Activated CD4-positive, alpha-beta T cell treated with anti-CD3 and anti-CD28 coated beads, Interleukin-2, amount 50 U/mL, for 48 hours (primary cell): ENCODE data around the gene CCDC13.

Experiments used
- DNase-seq, 2 experiments: peaks; one replicate each; pipeline ENCODE4 v3.0.0-alpha.2; 2020

Gene CCDC13

GRCh38 chr3:42799376-42799775 is 26.3 kb upstream of the CCDC13 start:
- DNase-seq = no peak

GRCh38 chr3:42796332-42796885 is 23.4 kb upstream of the CCDC13 start:
- no peak for DNase-seq

GRCh38 chr3:42795621-42796181 is 22.6 kb upstream of the CCDC13 start:
- DNase-seq = no peak

- no peak for DNase-seq
Measured at GRCh38 chr3:42790714-42791229, 17.7 kb upstream of the CCDC13 start.

GRCh38 chr3:42786631-42787030 is 13.6 kb upstream of the CCDC13 start:
- no peak for DNase-seq

- no peak for DNase-seq
Measured at GRCh38 chr3:42786212-42786611, 13.2 kb upstream of the CCDC13 start.

GRCh38 chr3:42780892-42781700 is 8.0 kb upstream of the CCDC13 start:
- DNase-seq = no peak

GRCh38 chr3:42780398-42780797 is 7.3 kb upstream of the CCDC13 start:
- DNase-seq = no peak

- DNase-seq = no peak
Measured at GRCh38 chr3:42778644-42779043, 5.6 kb upstream of the CCDC13 start.

DNA sequence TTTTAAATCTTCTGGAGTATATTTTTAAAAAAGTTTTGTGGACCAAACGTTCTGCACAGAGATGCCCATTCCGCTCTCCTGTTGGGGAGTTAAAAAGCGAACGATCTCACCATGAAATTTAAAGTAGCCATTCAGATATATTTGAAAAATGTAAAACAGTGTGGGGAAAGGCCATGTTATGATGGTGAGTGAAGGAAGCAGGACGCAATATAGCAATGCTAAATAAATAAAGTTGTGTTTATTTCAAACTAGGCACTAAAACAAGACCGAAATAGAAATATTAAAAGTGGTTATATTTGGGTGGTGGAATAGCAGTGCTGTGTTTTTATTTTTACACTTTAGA is 327 bp upstream of the CCDC13 start:
- no peak for DNase-seq

- no peak for DNase-seq
Measured at GRCh38 chr3:42771271-42771670, 1.8 kb downstream of the CCDC13 start.

DNA sequence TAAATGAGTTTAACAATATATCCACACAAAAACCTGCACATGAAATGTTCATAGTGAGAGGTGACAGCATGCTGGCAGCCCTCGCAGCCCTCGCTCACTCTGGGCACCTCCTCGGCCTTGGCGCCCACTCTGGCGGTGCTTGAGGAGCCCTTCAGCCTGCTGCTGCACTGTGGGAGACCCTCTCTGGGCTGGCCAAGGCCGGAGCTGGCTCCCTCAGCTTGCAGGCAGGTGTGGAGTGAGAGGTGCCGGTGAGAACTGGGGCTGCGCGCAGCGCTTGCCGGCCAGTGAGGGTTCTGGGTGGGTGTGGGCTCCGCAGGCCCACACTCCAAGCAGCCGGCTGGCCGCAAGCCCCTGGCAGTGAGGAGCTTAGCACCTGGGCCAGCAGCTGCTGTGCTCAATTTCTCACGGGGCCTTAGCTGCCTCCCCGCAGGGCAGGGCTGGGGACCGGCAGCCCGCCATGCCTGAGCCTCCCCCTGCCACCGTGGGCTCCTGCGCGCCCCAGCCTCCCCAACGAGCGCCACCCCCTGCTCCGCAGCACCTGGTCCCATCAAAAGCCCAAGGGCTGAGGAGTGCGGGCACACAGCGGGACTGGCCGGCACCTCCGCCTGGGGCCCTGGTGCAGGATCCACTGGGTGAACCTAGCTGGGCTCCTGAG is 3.4 kb downstream of the CCDC13 start:
- DNase-seq = no peak

- no peak for DNase-seq
Measured at GRCh38 chr3:42764561-42765295, 8.3 kb downstream of the CCDC13 start.

DNA sequence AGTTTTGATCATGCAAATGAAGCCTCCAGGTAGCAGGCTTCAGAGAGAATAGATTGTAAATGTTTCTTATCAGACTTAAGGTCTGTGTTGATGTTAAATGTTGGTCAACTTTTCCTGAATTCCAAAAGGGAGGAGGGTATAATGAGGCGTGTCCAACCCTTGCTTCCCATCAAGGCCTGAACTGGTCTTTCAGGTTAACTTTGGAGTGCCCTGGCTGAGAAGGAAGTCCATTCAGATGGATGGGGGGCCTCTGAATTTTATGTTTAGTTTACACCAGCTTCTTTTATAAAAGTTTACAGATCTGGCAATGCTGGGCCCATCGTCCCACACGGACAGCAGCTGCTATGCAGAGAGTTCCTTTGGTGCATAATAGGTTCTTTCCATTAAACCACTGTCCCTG is 8.9 kb downstream of the CCDC13 start:
- DNase-seq = no peak

GRCh38 chr3:42763021-42763420 is 10.0 kb downstream of the CCDC13 start:
- DNase-seq = no peak

GRCh38 chr3:42762046-42762724 is 10.9 kb downstream of the CCDC13 start:
- DNase-seq = no peak

GRCh38 chr3:42758126-42758525 is 14.9 kb downstream of the CCDC13 start:
- no peak for DNase-seq

DNA sequence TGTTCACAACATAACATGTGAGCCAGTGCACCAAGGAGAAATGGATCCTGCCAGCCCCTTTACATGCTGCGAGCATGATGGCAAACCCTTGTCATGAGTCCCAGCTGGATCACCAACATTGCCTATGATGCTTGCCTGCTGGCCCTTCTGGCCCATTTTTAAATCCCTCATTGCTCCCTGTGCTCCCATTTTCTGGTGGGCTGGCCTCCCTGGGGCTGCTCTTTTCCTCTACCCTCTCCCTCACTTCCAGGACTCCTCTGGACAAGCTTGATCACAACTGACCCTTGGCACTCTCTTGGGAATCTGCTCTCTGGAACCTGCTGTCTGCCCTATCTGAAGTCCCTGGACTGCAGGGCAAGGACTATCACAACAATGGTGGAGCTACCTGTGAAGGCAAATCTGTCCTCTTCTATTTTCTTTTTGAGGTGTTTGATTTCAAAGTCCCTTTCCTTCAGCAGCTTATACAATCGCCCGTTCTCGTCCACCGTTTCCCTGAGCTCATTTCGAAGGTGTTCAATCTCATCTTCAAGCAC is 16.3 kb downstream of the CCDC13 start:
- DNase-seq = no peak

- DNase-seq = peak in 1 of 2 experiments; percentile 14
Measured at GRCh38 chr3:42755681-42756578, 17.1 kb downstream of the CCDC13 start.

- DNase-seq = no peak
Measured at GRCh38 chr3:42753757-42754156, 19.3 kb downstream of the CCDC13 start.

DNA sequence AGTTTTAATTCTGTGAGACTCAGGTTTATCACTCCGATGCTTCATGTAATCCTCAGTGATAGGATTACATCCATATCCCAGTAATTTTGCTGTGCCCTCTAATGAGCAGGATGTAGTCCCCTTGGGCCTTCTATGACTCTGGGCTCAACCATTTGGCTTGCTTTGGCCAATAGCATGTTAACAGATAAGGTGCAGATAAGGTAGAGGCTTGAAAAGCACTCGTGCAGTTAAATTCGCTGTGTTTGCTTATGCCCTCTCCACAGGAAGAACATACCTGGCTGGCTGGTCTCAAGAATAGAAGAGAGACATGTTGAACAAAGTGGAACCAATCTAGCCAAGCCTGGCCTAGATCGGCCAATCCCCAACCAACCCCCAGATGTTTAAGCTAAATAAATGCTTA is 20.1 kb downstream of the CCDC13 start:
- no peak for DNase-seq
